MM.1S (cell line): ENCODE data around the gene SRPK2.

Experiments used
- EZH2 ChIP-seq: fragments of 300-600 bp; sonication (generic); optimal IDR thresholded peaks from 2 replicates; pipeline ENCODE3; 2017; ENCODE audit warnings: low read depth, mild to moderate bottlenecking, antibody characterized with exemption, low read length, mixed read lengths
- TF ChIP-seq, protein P1 (sequence below): fragments of 300-600 bp; sonication (generic); IDR thresholded peaks from 2 replicates; pipeline ENCODE4 v1.5.1; 2016; ENCODE audit warnings: antibody characterized with exemption, low read length, mixed read lengths

GRCh38 chr7:105224884-105225651 lies 163.7 kb downstream of the SRPK2 start:
- TF ChIP-seq, protein P1, sequence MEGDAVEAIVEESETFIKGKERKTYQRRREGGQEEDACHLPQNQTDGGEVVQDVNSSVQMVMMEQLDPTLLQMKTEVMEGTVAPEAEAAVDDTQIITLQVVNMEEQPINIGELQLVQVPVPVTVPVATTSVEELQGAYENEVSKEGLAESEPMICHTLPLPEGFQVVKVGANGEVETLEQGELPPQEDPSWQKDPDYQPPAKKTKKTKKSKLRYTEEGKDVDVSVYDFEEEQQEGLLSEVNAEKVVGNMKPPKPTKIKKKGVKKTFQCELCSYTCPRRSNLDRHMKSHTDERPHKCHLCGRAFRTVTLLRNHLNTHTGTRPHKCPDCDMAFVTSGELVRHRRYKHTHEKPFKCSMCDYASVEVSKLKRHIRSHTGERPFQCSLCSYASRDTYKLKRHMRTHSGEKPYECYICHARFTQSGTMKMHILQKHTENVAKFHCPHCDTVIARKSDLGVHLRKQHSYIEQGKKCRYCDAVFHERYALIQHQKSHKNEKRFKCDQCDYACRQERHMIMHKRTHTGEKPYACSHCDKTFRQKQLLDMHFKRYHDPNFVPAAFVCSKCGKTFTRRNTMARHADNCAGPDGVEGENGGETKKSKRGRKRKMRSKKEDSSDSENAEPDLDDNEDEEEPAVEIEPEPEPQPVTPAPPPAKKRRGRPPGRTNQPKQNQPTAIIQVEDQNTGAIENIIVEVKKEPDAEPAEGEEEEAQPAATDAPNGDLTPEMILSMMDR = no peak
- TF ChIP-seq EZH2 = no peak
